Activated naive CD4-positive, alpha-beta T cell (primary cell): ENCODE results near the gene PHF23.
"Not testable (repeated sequence)": the region's sequence is repeated elsewhere in the genome, so short reads cannot be mapped to it uniquely, and the experiment has no call there.

Experiments used
- DNase-seq, 4 experiments: peaks; one replicate each; lab custom pipeline; 2025; lab: John Stamatoyannopoulos, UW

Gene PHF23

GRCh38 chr17:7258731-7259554, 19.7 kb upstream of the PHF23 start:
- DNase-seq: no peak

GRCh38 chr17:7256766-7257456, 17.7 kb upstream of the PHF23 start:
- no peak for DNase-seq

GRCh38 chr17:7254511-7254910, 15.3 kb upstream of the PHF23 start:
- no peak for DNase-seq

- no peak for DNase-seq
Measured at GRCh38 chr17:7253082-7253481, 13.8 kb upstream of the PHF23 start.

GRCh38 chr17:7252176-7253043, 13.2 kb upstream of the PHF23 start, which contains the start of gene ELP5:
Gene ELP5 (plus strand): TSS chr17:7252215. CDS start chr17:7252551, 336 bp downstream.
- DNase-seq: peak; percentile 70 to 77 (median 73)

- DNase-seq: peak; percentile 98 to 99 (median 98)
Measured at GRCh38 chr17:7251661-7252175, 12.5 kb upstream of the PHF23 start, which contains the start of gene CTDNEP1. Gene CTDNEP1 (minus strand): TSS chr17:7251734. CDS start chr17:7251296, 438 bp downstream.

GRCh38 chr17:7250695-7251627, 11.7 kb upstream of the PHF23 start:
- DNase-seq: no peak

- DNase-seq: no peak
Measured at GRCh38 chr17:7249830-7250229, 10.6 kb upstream of the PHF23 start.

- no peak for DNase-seq
Measured at GRCh38 chr17:7249214-7249613, 10.0 kb upstream of the PHF23 start.

- no peak for DNase-seq
Measured at GRCh38 chr17:7248796-7249195, 9.5 kb upstream of the PHF23 start.

- DNase-seq: no peak
Measured at GRCh38 chr17:7246779-7247178, 7.5 kb upstream of the PHF23 start.

GRCh38 chr17:7243838-7244237, 4.6 kb upstream of the PHF23 start:
- DNase-seq: not testable (repeated sequence)

- DNase-seq: no peak
Measured at GRCh38 chr17:7243453-7243729, 4.1 kb upstream of the PHF23 start.

- DNase-seq: peak; percentile 73 to 89 (median 84)
Measured at GRCh38 chr17:7242717-7243452, 3.6 kb upstream of the PHF23 start.

- peak; percentile 82 to 93 (median 88) for DNase-seq
Measured at GRCh38 chr17:7241783-7242716, 2.8 kb upstream of the PHF23 start, which contains the start of gene GABARAP. Gene GABARAP (minus strand): TSS chr17:7242449. CDS start chr17:7242330, 119 bp downstream.

- DNase-seq: no peak
Measured at GRCh38 chr17:7241090-7241733, 2.0 kb upstream of the PHF23 start.

GRCh38 chr17:7240375-7240774, 1.1 kb upstream of the PHF23 start:
- no peak for DNase-seq

- DNase-seq: peak in 1 of 4 experiments; percentile 44
Measured at GRCh38 chr17:7238420-7239090, 702 bp downstream of the PHF23 start.
